GM12891 (cell line): ENCODE measurements around the gene SERTAD1.

Experiments
- POLR2AphosphoS5 ChIP-seq: IDR thresholded peaks from 2 replicates; pipeline ENCODE4 v1.6.1; 2011; ENCODE audit warnings: low read depth, low read length, control low read depth
- TAF1 ChIP-seq: IDR thresholded peaks from 2 replicates; pipeline ENCODE4 v1.6.1; 2011; ENCODE audit warnings: low read depth, low read length, control low read depth

DNA sequence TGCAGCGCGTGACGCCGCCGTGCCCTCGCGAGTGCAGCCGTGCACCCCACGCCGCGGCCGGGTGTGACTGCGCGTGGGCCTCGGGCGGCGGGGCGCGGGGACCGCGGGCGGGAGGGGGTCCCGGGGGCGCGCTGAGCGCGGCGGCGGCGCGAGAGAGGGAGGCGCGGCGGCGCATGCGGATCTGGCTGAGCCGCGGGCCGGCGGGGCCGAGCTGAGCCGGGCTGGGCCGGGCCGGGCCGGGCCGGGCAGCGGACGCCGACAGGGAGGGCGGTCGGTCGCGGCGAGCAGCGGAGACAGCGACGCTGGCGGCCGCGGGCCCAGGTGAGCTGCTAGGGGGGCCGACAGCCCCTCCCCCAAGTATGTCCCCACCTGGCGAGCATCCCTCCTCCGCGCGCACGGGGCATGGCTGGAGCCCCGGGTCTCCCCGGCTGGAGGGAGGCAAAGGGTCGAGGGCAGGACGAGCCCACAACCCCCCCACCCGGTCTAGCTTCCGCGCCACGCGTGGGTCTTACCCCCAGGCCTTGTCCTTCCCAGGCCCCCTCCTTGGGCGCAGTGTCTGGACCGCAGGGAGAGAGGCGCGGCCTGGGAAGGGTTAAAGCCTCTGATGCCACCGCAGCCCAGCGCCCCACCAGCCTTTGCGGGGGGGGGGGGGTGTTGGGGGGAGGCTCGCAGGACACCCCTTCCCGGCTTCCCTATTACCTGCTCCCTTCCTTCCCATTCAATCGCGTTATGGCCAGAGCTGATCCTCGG, 41.4 kb upstream of the SERTAD1 start, which contains the start of gene SPTBN4:
- TF ChIP-seq TAF1 (no peak), POLR2AphosphoS5 (no peak)
